ENCODE measurements around the gene NAXE. TPM values are rescaled to one million over a fixed set of nuclear protein-coding genes. Genes with fewer than 3 reads are reported as not detected.
"Not testable (repeated sequence)": the region's sequence is repeated elsewhere in the genome, so short reads cannot be mapped to it uniquely, and the experiment has no call there.

The NAXE gene
- total and polyA plus RNA-seq, 12 donors = 49.4 to 132 (median 101) TPM

- Histone ChIP-seq H3K4me1 (replicated peaks in 1 of 2) (no peaks in the 10 kb centered on the region), H3K9me3 (replicated peaks in 1 of 3) (no peaks in the 10 kb centered on the region), H3K36me3 (replicated peaks in 1 of 2) (no peaks in the 10 kb centered on the region), H3K27ac (no peak overlapping the region), H3K27me3 (no peaks in the 10 kb centered on the region), H3K4me3 (no peak overlapping the region)
- intact Hi-C loops (cut with DNase I) = no loop called here
- DNase-seq = no peak
- 75 to 79% (median 78%) methylated on average over 5 of the region's 5 CpGs for WGBS, 4 donors
- TF ChIP-seq POLR2A (IDR thresholded peaks at IDR 0.05) = no peak
- TF ChIP-seq CTCF (IDR thresholded peaks at IDR 0.05) = no peak
These were observed 39.1 kb upstream of the NAXE start for GRCh38 chr1:156552518-156552917.

DNA sequence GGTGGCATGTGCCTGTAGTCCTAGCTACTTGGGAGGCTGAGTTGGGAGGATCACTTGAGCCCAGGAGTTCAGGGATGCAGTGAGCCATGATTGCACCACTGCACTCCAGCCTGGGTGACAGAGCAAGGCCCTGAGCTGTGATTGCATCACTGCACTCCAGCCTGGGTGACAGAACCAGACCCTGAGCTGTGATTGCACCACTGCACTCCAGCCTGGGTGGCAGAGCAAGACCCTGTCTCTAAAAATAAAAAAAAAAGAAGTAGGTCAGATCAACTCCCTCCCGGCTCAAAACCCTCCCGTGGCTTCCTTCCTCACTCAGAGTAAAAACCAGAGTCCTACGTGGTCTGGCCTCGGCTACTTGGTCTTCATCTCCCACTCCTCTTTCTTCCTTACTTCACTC is 38.6 kb upstream of the NAXE start:
- H3K9me3 ChIP-seq (replicated peaks in 1 of 3); H3K27me3 ChIP-seq; H3K36me3 ChIP-seq (replicated peaks in 1 of 2); intact Hi-C loops (cut with DNase I); H3K4me3 ChIP-seq; H3K4me1 ChIP-seq (replicated peaks in 1 of 2): not testable (repeated sequence)
- peak in 6 of 7 donors; percentile 34 to 69 (median 46) for DNase-seq
- H3K27ac ChIP-seq = peak overlapping the region in 1 of 5 donors; percentile 50
- WGBS, 4 donors = 76 to 95% (median 79%) methylated on average over 4 of the region's 4 CpGs

GRCh38 chr1:156553860-156554485 is 37.6 kb upstream of the NAXE start:
- 85 to 98% (median 97%) methylated on average over 2 to 6 of the region's 6 CpGs for WGBS, 4 donors
- no peaks in the 10 kb centered on the region for H3K4me1 ChIP-seq (replicated peaks in 1 of 2)
- H3K36me3 ChIP-seq (replicated peaks in 1 of 2) = no peaks in the 10 kb centered on the region
- intact Hi-C loops (cut with DNase I) = no loop called here
- no peak for TF ChIP-seq CTCF (IDR thresholded peaks at IDR 0.05)
- no peak for TF ChIP-seq POLR2A (IDR thresholded peaks at IDR 0.05)
- H3K9me3 ChIP-seq (replicated peaks in 1 of 3) = no peaks in the 10 kb centered on the region
- no peak overlapping the region for H3K4me3 ChIP-seq
- DNase-seq = no peak
- H3K27ac ChIP-seq = no peak overlapping the region
- no peaks in the 10 kb centered on the region for H3K27me3 ChIP-seq

DNA sequence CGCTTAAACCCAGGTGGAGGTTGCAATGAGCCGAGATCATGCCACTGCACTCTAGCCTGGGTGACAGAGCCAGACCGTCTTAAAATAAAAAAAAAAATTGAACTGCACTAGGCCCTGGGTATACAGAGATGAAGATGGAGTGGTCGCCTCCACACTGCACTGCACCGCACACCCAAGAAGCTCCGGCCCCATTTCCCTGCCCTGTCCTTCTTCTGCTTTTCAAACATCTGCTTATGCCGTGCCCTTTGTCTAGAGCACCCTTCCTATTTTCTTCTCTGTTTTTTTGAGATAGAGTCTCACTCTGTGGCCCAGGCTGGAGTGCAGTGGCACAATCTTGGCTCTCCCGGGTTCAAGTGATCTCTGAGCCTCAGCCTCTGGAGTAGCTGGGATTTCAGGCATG is 36.6 kb upstream of the NAXE start:
- Histone ChIP-seq H3K4me3 (no peak overlapping the region), H3K4me1 (replicated peaks in 1 of 2) (no peaks in the 10 kb centered on the region), H3K27me3 (no peaks in the 10 kb centered on the region), H3K36me3 (replicated peaks in 1 of 2) (no peaks in the 10 kb centered on the region), H3K9me3 (replicated peaks in 1 of 3) (no peaks in the 10 kb centered on the region), H3K27ac (no peak overlapping the region)
- 73 to 82% (median 78%) methylated on average over 8 of the region's 8 CpGs for WGBS, 4 donors
- intact Hi-C loops (cut with DNase I) = no loop called here
- no peak for DNase-seq
- TF ChIP-seq POLR2A (IDR thresholded peaks at IDR 0.05) = no peak
- TF ChIP-seq CTCF (IDR thresholded peaks at IDR 0.05) = no peak

DNA sequence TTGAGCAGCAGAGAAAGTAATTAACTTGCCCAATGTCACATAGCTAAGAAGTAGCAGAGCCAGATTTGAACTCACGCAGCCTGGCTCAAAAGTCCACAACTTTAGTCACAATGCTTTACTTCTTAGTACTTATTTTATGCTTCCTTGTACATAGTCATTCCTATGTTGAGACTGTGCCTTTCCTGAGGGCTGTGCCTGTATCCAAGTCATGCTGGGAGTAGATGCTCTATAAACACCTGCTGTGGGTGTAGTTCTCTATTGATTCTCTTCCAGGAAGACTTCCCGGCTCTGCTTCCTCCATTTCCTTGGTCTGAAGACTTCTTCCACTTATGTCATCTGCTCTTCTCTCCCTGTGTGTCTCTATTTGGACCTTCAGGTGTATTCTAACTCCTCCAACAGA is 35.9 kb upstream of the NAXE start:
- H3K4me3 ChIP-seq = no peak overlapping the region
- no peak overlapping the region for H3K27ac ChIP-seq
- H3K36me3 ChIP-seq (replicated peaks in 1 of 2) = no peaks in the 10 kb centered on the region
- H3K9me3 ChIP-seq (replicated peaks in 1 of 3) = no peaks in the 10 kb centered on the region
- intact Hi-C loops (cut with DNase I) = no loop called here
- H3K27me3 ChIP-seq = no peaks in the 10 kb centered on the region
- DNase-seq = no peak
- TF ChIP-seq POLR2A (IDR thresholded peaks at IDR 0.05) (no peak), CTCF (IDR thresholded peaks at IDR 0.05) (no peak)
- no peaks in the 10 kb centered on the region for H3K4me1 ChIP-seq (replicated peaks in 1 of 2)
- 46 to 95% (median 69%) methylated on average over 2 of the region's 2 CpGs for WGBS, 4 donors
